Heart left ventricle (tissue), 16 donors: ENCODE results near the gene KCNMB3. TPM values are rescaled to one million over a fixed set of nuclear protein-coding genes. Genes with fewer than 3 reads are reported as not detected.

Experiments
- ATAC-seq, 4 donors: fragments of 200-7000 bp; cut with Tn5 transposase; one replicate each; pipeline ENCODE4 v1.9.1; 2020 to 2022; ENCODE audit warnings: moderate library complexity in 4 of 4, mild to moderate bottlenecking in 3 of 4, moderate number of reproducible peaks in 1 of 4
- DNase-seq, 5 donors: peaks; one replicate each; pipeline ENCODE4 v3.0.0-alpha.2; 2020
- H3K27ac ChIP-seq, 12 donors: fragments of 200-600 bp; sonication (generic) in 4 of 12; one replicate each; pipeline versions ENCODE4 v1.5.0 to v1.8.0; 2016 to 2022; ENCODE audit warnings: mild to moderate bottlenecking in 2 of 12
- H3K27me3 ChIP-seq, 9 donors: fragments of 200-600 bp; sonication (generic) in 2 of 9; one replicate each; pipeline versions ENCODE4 v1.5.1 to v1.8.0; 2016 to 2022; ENCODE audit warnings: mild to moderate bottlenecking in 3 of 9
- H3K36me3 ChIP-seq, 9 donors: fragments of 200-600 bp; sonication (generic) in 2 of 9; one replicate each; pipeline versions ENCODE4 v1.5.0 to v1.8.0; 2018 to 2022; ENCODE audit warnings: mild to moderate bottlenecking in 2 of 9
- H3K4me1 ChIP-seq, 12 donors: fragments of 200-600 bp; sonication (generic) in 4 of 12; one replicate each; pipeline versions ENCODE4 v1.5.0 to v1.8.0; 2016 to 2022; ENCODE audit warnings: mild to moderate bottlenecking in 3 of 12
- H3K4me3 ChIP-seq, 12 donors: fragments of 200-600 bp; sonication (generic) in 4 of 12; one replicate each; pipeline versions ENCODE4 v1.5.0 to v1.8.0; 2017 to 2022; ENCODE audit warnings: mild to moderate bottlenecking in 9 of 12, moderate library complexity in 4 of 12
- H3K9me3 ChIP-seq, 12 donors: fragments of 200-600 bp; sonication (generic) in 4 of 12; one replicate each; pipeline versions ENCODE4 v1.5.0 to v1.8.0; 2016 to 2022; ENCODE audit warnings: mild to moderate bottlenecking in 1 of 12
- CTCF ChIP-seq, 12 donors: fragments of 200-600 bp; sonication (generic) in 4 of 12; IDR thresholded peaks; one replicate each; pipeline versions ENCODE4 v1.5.0 to v1.8.0; 2018 to 2022; ENCODE audit warnings: antibody characterized with exemption in 12 of 12, mild to moderate bottlenecking in 5 of 12
- POLR2A ChIP-seq, 2 donors: fragments of 450-650 bp; IDR thresholded peaks; one replicate each; pipeline ENCODE4 v1.6.1; 2017; ENCODE audit warnings: antibody characterized with exemption in 2 of 2, mild to moderate bottlenecking in 2 of 2, moderate library complexity in 2 of 2
- WGBS, 4 donors: extraction: QIAGEN DNeasy Blood & Tissue Kit in 2 of 4; methylation state at CpG; one replicate each; pipeline versions ENCODE4 v1.1.5 to v1.1.7; 2013 to 2018; 5-methylcytosine and 5-hydroxymethylcytosine counted together
- intact Hi-C, 10 donors: fragments of 100-400 bp; cut with DNase I; formaldehyde crosslinking; loops; one replicate each; pipeline versions ENCODE4 v1.11.1 to v1.14.2; 2022
- long read RNA-seq, 3 donors: library from polyadenylated mRNA; unstranded; transcript quantifications; one replicate each; pipeline ENCODE4 v2.0.0, GENCODE V29; 2020 to 2021
- polyA plus RNA-seq, 2 donors: library from polyadenylated mRNA; stranded (reverse); fragments of 200-250 nt; gene quantifications; one replicate each; pipeline ENCODE4 v1.2.3, GENCODE V29; 2013
- total RNA-seq, 9 donors: library from RNA; depleted of rRNA in 2 of 9; stranded (reverse); fragments of >200 nt in 2 of 9; fragmentation: NEBNext Ultra II Directional in 3 of 9; extraction: Animal tissue kit (Norgen Biotek cat#: 25700) in 3 of 9; gene quantifications; one replicate each; pipeline versions ENCODE4 v1.1.0 to v1.2.4, GENCODE V29; 2016 to 2023
- donor health status: ischemic (EF 13 %, LVEDD 7.1; RV severe dilation, severe dysfunction).
- donor health status: healthy with polysubstance abuse.
- donor health status: DM: no; HTN: yes; CAD: no.
- donor health status: DM: no; HTN: no; CAD: no.
- donor health status: ischemic (EF 25% LVEDD 6.9; RV normal size, moderate dysfunction).
- donor health status: ischemic (EF 25% LVEDD 5.7; RV mildly dilated, moderate dysfunction).
- donor health status: healthy.
- donor health status: DM: yes; HTN: yes; CAD: no.
- donor health status: ischemic (EF 35%, LVEDD 5.7; RV mildly dilated, moderate dysfunction).
- donor health status: nonischemic (EF 11% LVEDD 7.7; RV severe dilation, severe dysfunction).
- donor health status: DM: yes; HTN: yes; CAD: no.
- donor health status: PGD.
- donor health status: ischemic (EF 29% LVEDD 5.4; RV normal size, mild dysfunction).
- donor health status: nonischemic (EF 23%, LVEDD 6.1; RV moderate dilation, normal function).

Gene KCNMB3, protein sequence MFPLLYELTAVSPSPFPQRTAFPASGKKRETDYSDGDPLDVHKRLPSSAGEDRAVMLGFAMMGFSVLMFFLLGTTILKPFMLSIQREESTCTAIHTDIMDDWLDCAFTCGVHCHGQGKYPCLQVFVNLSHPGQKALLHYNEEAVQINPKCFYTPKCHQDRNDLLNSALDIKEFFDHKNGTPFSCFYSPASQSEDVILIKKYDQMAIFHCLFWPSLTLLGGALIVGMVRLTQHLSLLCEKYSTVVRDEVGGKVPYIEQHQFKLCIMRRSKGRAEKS
- total RNA-seq (1 to 10 TPM in 4 of 9 donors, under 1 TPM in 5; 0.40 to 1.6 (median 0.75) TPM), polyA plus RNA-seq (1 to 10 TPM; 1.3 to 1.6 TPM)
- long read RNA-seq, donor 1 = 0 reads
- long read RNA-seq, donor 2, partial matches to known transcripts = 0 of 2 reads
- long read RNA-seq, donor 2, other reads (novel, unspliced or antisense) = 2 of 2 reads
- long read RNA-seq, donor 3 = 0 reads

GRCh38 chr3:179250803-179251476 lies at the start of gene KCNMB3:
Gene KCNMB3 (minus strand): TSS chr3:179251114. CDS start chr3:179250990, 124 bp downstream.
- no peak within 1 kb of the TSS for H3K27ac ChIP-seq
- 95 to 97% (median 96%) methylated on average over 6 of the region's 6 CpGs for WGBS, 4 donors
- H3K9me3 ChIP-seq = no peaks in the 10 kb centered on the region
- H3K27me3 ChIP-seq = no peaks in the 10 kb centered on the region
- ATAC-seq (no peak), DNase-seq (no peak)
- TF ChIP-seq POLR2A (IDR thresholded peaks at IDR 0.05) (no peak), CTCF (IDR thresholded peaks at IDR 0.05) (no peak)
- peaks cover 0 to 35% (median 4%) of the 10 kb centered on the region in 9 donors for H3K36me3 ChIP-seq
- no peaks in the 10 kb centered on the region for H3K4me1 ChIP-seq
- H3K4me3 ChIP-seq = no peak within 1 kb of the TSS
- intact Hi-C loops = no loop called here

- H3K4me3 ChIP-seq = no peak overlapping the region
- intact Hi-C loops = no loop called here
- 86 to 93% (median 89%) methylated on average over 5 of the region's 5 CpGs for WGBS, 4 donors
- H3K9me3 ChIP-seq = peaks cover 0 to 5% (median 0%) of the 10 kb centered on the region in 12 donors
- no peak for DNase-seq
- no peak for ATAC-seq
- H3K4me1 ChIP-seq = no peaks in the 10 kb centered on the region
- no peak for TF ChIP-seq POLR2A (IDR thresholded peaks at IDR 0.05)
- no peak for TF ChIP-seq CTCF (IDR thresholded peaks at IDR 0.05)
- H3K36me3 ChIP-seq = no peaks in the 10 kb centered on the region
- no peaks in the 10 kb centered on the region for H3K27me3 ChIP-seq
- H3K27ac ChIP-seq = no peak overlapping the region
These were observed 49.2 kb upstream of the KCNMB3 start for GRCh38 chr3:179299999-179300613.

DNA sequence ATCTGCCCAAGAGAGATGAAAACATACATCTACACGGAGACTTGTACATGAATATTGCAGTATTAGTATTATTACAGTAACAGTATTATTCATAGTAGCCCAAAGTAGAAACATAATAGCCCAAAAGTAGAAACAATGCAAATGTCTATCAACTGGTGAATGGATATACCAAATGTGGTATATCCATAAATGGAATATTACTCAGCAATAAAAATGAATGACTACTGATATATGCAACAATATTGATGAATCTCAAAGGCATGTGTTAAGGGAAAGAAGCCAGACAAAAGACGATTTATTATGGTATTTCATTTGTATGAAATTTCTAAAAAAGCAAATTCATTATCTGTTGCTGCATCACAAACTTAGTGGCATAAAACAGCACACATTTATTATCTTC lies 48.4 kb upstream of the KCNMB3 start:
- ATAC-seq = no peak
- Histone ChIP-seq H3K4me1 (no peaks in the 10 kb centered on the region), H3K27ac (no peak overlapping the region), H3K9me3 (peaks cover 0 to 5% (median 0%) of the 10 kb centered on the region in 12 donors), H3K4me3 (no peak overlapping the region), H3K36me3 (no peaks in the 10 kb centered on the region), H3K27me3 (no peaks in the 10 kb centered on the region)
- intact Hi-C loops = no loop called here
- TF ChIP-seq POLR2A (IDR thresholded peaks at IDR 0.05) = no peak
- TF ChIP-seq CTCF (IDR thresholded peaks at IDR 0.05) = no peak
- no peak for DNase-seq
- 79 to 93% (median 91%) methylated on average over 2 of the region's 2 CpGs for WGBS, 4 donors
